ENCODE measurements around the gene SUSD6. TPM values are rescaled to one million over a fixed set of nuclear protein-coding genes. Genes with fewer than 3 reads are reported as not detected.
A peak's percentile ranks its signal among the peaks of the same experiment; 100 is the strongest.

Gene SUSD6
- total and polyA plus RNA-seq, 2 donors (not counting 1 experiment from before 2014, with no cell fraction given): 62.3 to 97.8 TPM

GRCh38 chr14:69569859-69570258, 41.5 kb upstream of the SUSD6 start:
- H3K27ac Mint-ChIP-seq: no peak overlapping the region
- no peaks in the 10 kb centered on the region for H3K36me3 ChIP-seq (replicated peaks in 1 of 2; ENCODE audit: control extremely low read depth in 1 of 2, control insufficient read depth in 1 of 2, extremely low read depth in 1 of 2, insufficient read depth in 2 of 2, low read length in 1 of 2)
- peaks cover 12% of the 10 kb centered on the region for H3K4me1 Mint-ChIP-seq
- no peak overlapping the region for H3K27ac ChIP-seq (ENCODE audit: low read length in 2 of 2)
- H2AFZ ChIP-seq (ENCODE audit: insufficient read depth, low read depth, low read length, poor library complexity, severe bottlenecking): no peak overlapping the region
- H3K9me3 Mint-ChIP-seq (ENCODE audit: insufficient read depth): no peaks in the 10 kb centered on the region
- H3K4me3 ChIP-seq (ENCODE audit: control extremely low read depth in 1 of 5, extremely low read depth in 1 of 5, insufficient read depth in 1 of 5, low read depth in 2 of 5, low read length in 4 of 5): no peak overlapping the region
- ChIA-PET CTCF (interaction anchor here (8.7 kb wide), 1 partner anchor 328 kb away, joined by 102 read pairs; no protein-coding TSS in a partner anchor), POLR2A (no interaction called here)
- H3K4me1 ChIP-seq (ENCODE audit: control insufficient read depth in 2 of 2, insufficient read depth in 2 of 2, low read length in 2 of 2): peaks cover 20 to 26% of the 10 kb centered on the region in 2 donors
- 67% methylated on average over 1 of the region's 2 CpGs for WGBS (ENCODE audit: insufficient coverage)
- intact Hi-C loops (cut with micrococcal nuclease): loop anchor here (5.0 kb wide), 1 partner anchor 108 kb away; no protein-coding TSS in a partner anchor
- H4K20me1 ChIP-seq (ENCODE audit: control insufficient read depth, insufficient read depth, low read length, poor library complexity, severe bottlenecking): no peaks in the 10 kb centered on the region
- no peak for DNase-seq
- ATAC-seq (ENCODE audit: low read depth): no peak
- peaks cover 0 to 59% (median 40%) of the 10 kb centered on the region in 4 experiments for H3K27me3 ChIP-seq (replicated peaks in 1 of 4; ENCODE audit: control extremely low read depth in 1 of 4, control insufficient read depth in 3 of 4, insufficient read depth in 4 of 4, low read length in 3 of 4)
- TF ChIP-seq CTCF (IDR thresholded peaks at IDR 0.05) (no peak), EZH2 (IDR thresholded peaks at IDR 0.05; ENCODE audit: borderline replicate concordance, insufficient read depth, low read depth, low read length, poor library complexity, severe bottlenecking) (no peak)
- no peak overlapping the region for H3K4me3 Mint-ChIP-seq
- H3K9me3 ChIP-seq (ENCODE audit: control extremely low read depth in 1 of 3, control insufficient read depth in 2 of 3, insufficient read depth in 1 of 3, low read length in 2 of 3): peaks cover 0 to 8% (median 0%) of the 10 kb centered on the region in 3 donors
- no peak overlapping the region for H3K4me2 ChIP-seq (replicated peaks; ENCODE audit: low read depth, low read length, poor library complexity, severe bottlenecking)
- H3K79me2 ChIP-seq (ENCODE audit: control insufficient read depth, insufficient read depth, low read length): no peaks in the 10 kb centered on the region
- peaks cover 62% of the 10 kb centered on the region for H3K27me3 Mint-ChIP-seq
- H3K9ac ChIP-seq (ENCODE audit: low read length): no peak overlapping the region

- Histone ChIP-seq H3K4me3 (ENCODE audit: control extremely low read depth in 1 of 5, extremely low read depth in 1 of 5, insufficient read depth in 1 of 5, low read depth in 2 of 5, low read length in 4 of 5) (no peak overlapping the region), H3K79me2 (ENCODE audit: control insufficient read depth, insufficient read depth, low read length) (no peaks in the 10 kb centered on the region), H3K36me3 (replicated peaks in 1 of 2; ENCODE audit: control extremely low read depth in 1 of 2, control insufficient read depth in 1 of 2, extremely low read depth in 1 of 2, insufficient read depth in 2 of 2, low read length in 1 of 2) (no peaks in the 10 kb centered on the region), H3K27me3 (replicated peaks in 1 of 4; ENCODE audit: control extremely low read depth in 1 of 4, control insufficient read depth in 3 of 4, insufficient read depth in 4 of 4, low read length in 3 of 4) (peaks cover 0 to 58% (median 38%) of the 10 kb centered on the region in 4 experiments), H3K9me3 (ENCODE audit: control extremely low read depth in 1 of 3, control insufficient read depth in 2 of 3, insufficient read depth in 1 of 3, low read length in 2 of 3) (peaks cover 0 to 8% (median 0%) of the 10 kb centered on the region in 3 donors), H3K9ac (ENCODE audit: low read length) (no peak overlapping the region), H3K4me1 (ENCODE audit: control insufficient read depth in 2 of 2, insufficient read depth in 2 of 2, low read length in 2 of 2) (peaks cover 21 to 26% of the 10 kb centered on the region in 2 donors), H3K4me2 (replicated peaks; ENCODE audit: low read depth, low read length, poor library complexity, severe bottlenecking) (no peak overlapping the region), H3K27ac (ENCODE audit: low read length in 2 of 2) (no peak overlapping the region), H2AFZ (ENCODE audit: insufficient read depth, low read depth, low read length, poor library complexity, severe bottlenecking) (no peak overlapping the region), H4K20me1 (ENCODE audit: control insufficient read depth, insufficient read depth, low read length, poor library complexity, severe bottlenecking) (no peaks in the 10 kb centered on the region)
- Mint-ChIP-seq H3K4me3 (peak overlapping the region; percentile 6), H3K27me3 (peaks cover 60% of the 10 kb centered on the region), H3K27ac (no peak overlapping the region), H3K4me1 (peaks cover 12% of the 10 kb centered on the region), H3K9me3 (ENCODE audit: insufficient read depth) (no peaks in the 10 kb centered on the region)
- ATAC-seq (ENCODE audit: low read depth) (no peak), DNase-seq (no peak)
- POLR2A ChIA-PET: no interaction called here
- WGBS (ENCODE audit: insufficient coverage): 61% methylated on average over 3 of the region's 7 CpGs
- CTCF ChIA-PET: interaction anchor here (1.5 to 8.7 kb wide), 2 partner anchors 9 to 329 kb away, joined by 5 to 102 read pairs; no protein-coding TSS in a partner anchor
- TF ChIP-seq CTCF (IDR thresholded peaks at IDR 0.05) (no peak), EZH2 (IDR thresholded peaks at IDR 0.05; ENCODE audit: borderline replicate concordance, insufficient read depth, low read depth, low read length, poor library complexity, severe bottlenecking) (no peak)
- intact Hi-C loops (cut with micrococcal nuclease): loop anchor here (5.0 kb wide), 1 partner anchor 109 kb away; no protein-coding TSS in a partner anchor
Observed at GRCh38 chr14:69570836-69571330, 40.5 kb upstream of the SUSD6 start.

Measured in B cell (primary cell).